WTC11 (cell line): Measurements from ENCODE around the gene SUPT3H. TPM values are rescaled to one million over a fixed set of nuclear protein-coding genes. Genes with fewer than 3 reads are reported as not detected.

Experiments used
- ATAC-seq: fragments of 200-7000 bp; cut with Tn5 transposase; 2 replicates; pipeline ENCODE4 v1.10.0; 2021; ENCODE audit warnings: mild to moderate bottlenecking, moderate library complexity
- CTCF ChIA-PET: fragments of 300-600 bp; sonication (Branson Sonifier 250); formaldehyde crosslinking; loops from one replicate; lab custom pipeline; 2021; ENCODE audit warnings: antibody characterized with exemption; lab: Charles Lee
- POLR2A ChIA-PET: fragments of 350-600 bp; sonication (Branson Sonifier 250); formaldehyde crosslinking; loops from one replicate; lab custom pipeline; 2021; ENCODE audit warnings: antibody characterized with exemption; lab: Charles Lee
- DNase-seq: peaks from one replicate; pipeline ENCODE4 v3.0.0; 2021; ENCODE audit warnings: low spot score
- H3K27ac Mint-ChIP-seq: 2 replicates; pipeline ENCODE4 v1.8.0; 2021; ENCODE audit warnings: mixed read lengths
- H3K27me3 Mint-ChIP-seq: 2 replicates; pipeline ENCODE4 v1.8.0; 2021; ENCODE audit warnings: low read depth, mild to moderate bottlenecking, moderate library complexity, mixed read lengths
- H3K36me3 Mint-ChIP-seq: 2 replicates; pipeline ENCODE4 v1.8.0; 2021; ENCODE audit warnings: mixed read lengths
- H3K4me1 Mint-ChIP-seq: 2 replicates; pipeline ENCODE4 v1.8.0; 2022; ENCODE audit warnings: mixed read lengths
- H3K4me3 Mint-ChIP-seq: 2 replicates; pipeline ENCODE4 v1.8.0; 2021; ENCODE audit warnings: mild to moderate bottlenecking, moderate library complexity, mixed read lengths
- H3K9me3 Mint-ChIP-seq: 2 replicates; pipeline ENCODE4 v1.8.0; 2021; ENCODE audit warnings: mixed read lengths
- ATF1 ChIP-seq: sonication (generic); formaldehyde crosslinking; IDR thresholded peaks from 2 replicates; pipeline ENCODE4 v1.8.1; 2023; ENCODE audit warnings: mild to moderate bottlenecking, moderate library complexity, missing genetic modification reagents
- E2F5 ChIP-seq: sonication (generic); formaldehyde crosslinking; IDR thresholded peaks from 2 replicates; pipeline ENCODE4 v1.8.1; 2022; ENCODE audit warnings: mild to moderate bottlenecking, moderate library complexity, missing genetic modification reagents
- FOXP4 ChIP-seq: sonication (generic); formaldehyde crosslinking; IDR thresholded peaks from 2 replicates; pipeline ENCODE4 v1.8.0; 2022; ENCODE audit warnings: mild to moderate bottlenecking, missing genetic modification reagents
- GABPB1 ChIP-seq: sonication (generic); formaldehyde crosslinking; IDR thresholded peaks from 2 replicates; pipeline ENCODE4 v1.8.1; 2023; ENCODE audit warnings: mild to moderate bottlenecking, missing genetic modification reagents
- RELA ChIP-seq: sonication (generic); formaldehyde crosslinking; IDR thresholded peaks from 2 replicates; pipeline ENCODE4 v1.8.1; 2022; ENCODE audit warnings: missing genetic modification reagents, mild to moderate bottlenecking, borderline replicate concordance
- TEAD1 ChIP-seq: sonication (generic); formaldehyde crosslinking; IDR thresholded peaks from 2 replicates; pipeline ENCODE4 v1.8.0; 2022; ENCODE audit warnings: mild to moderate bottlenecking, missing genetic modification reagents
- ZNF121 ChIP-seq: sonication (generic); formaldehyde crosslinking; IDR thresholded peaks from 2 replicates; pipeline ENCODE4 v1.8.0; 2023; ENCODE audit warnings: missing genetic modification reagents
- total RNA-seq: library from RNA; stranded (reverse); gene quantifications from 3 replicates; pipeline ENCODE4 v1.2.3, GENCODE V29; 2021
- TF ChIP-seq, protein P1 (sequence below): sonication (generic); formaldehyde crosslinking; IDR thresholded peaks from 2 replicates; pipeline ENCODE4 v1.8.0; 2023; ENCODE audit warnings: mild to moderate bottlenecking, missing genetic modification reagents
- TF ChIP-seq, protein P2 (sequence below): sonication (generic); formaldehyde crosslinking; IDR thresholded peaks from 2 replicates; pipeline ENCODE4 v1.8.0; 2022; ENCODE audit warnings: mild to moderate bottlenecking, missing genetic modification reagents
- TF ChIP-seq, protein P3 (sequence below): fragments of 250-450 bp; sonication (Bioruptor Pico); IDR thresholded peaks from 2 replicates; pipeline ENCODE4 v1.9.0; 2021; ENCODE audit warnings: mild to moderate bottlenecking, borderline replicate concordance
- TF ChIP-seq, protein P4 (sequence below): sonication (generic); formaldehyde crosslinking; IDR thresholded peaks from 2 replicates; pipeline ENCODE4 v1.8.0; 2023; ENCODE audit warnings: missing genetic modification reagents, mild to moderate bottlenecking, borderline replicate concordance

SUPT3H gene
- total RNA-seq, 1 experiment from 2014 or later: 15.3 TPM

DNA sequence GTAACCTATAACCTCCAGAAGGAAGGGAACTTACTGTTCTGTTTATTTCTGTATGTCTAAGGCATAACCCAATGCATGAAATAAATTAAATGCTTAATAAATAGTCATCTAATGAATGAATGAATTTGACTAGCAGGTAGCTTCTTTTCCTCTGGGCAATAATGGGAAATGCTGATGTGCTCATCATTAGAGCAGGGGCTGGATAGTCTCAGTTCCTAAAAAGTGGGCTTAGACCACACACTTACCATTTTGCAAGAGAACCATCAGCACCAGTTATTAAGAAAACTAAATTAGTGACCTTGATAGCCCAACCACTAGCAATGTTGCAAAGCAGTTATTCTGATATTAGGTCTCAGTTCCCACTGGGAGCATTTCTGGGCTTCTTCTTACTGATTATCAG lies 540.5 kb downstream of the SUPT3H start:
- Mint-ChIP-seq H3K36me3 (no peaks in the 10 kb centered on the region), H3K4me1 (peaks cover 17% of the 10 kb centered on the region), H3K9me3 (no peaks in the 10 kb centered on the region), H3K27me3 (no peaks in the 10 kb centered on the region), H3K4me3 (no peak overlapping the region), H3K27ac (no peak overlapping the region)
- DNase-seq (no peak), ATAC-seq (no peak)
- no peak for TF ChIP-seq FOXP4
- TF ChIP-seq ZNF121 (CRISPR knock-in tag): no peak
- TF ChIP-seq E2F5: no peak
- no peak for TF ChIP-seq ATF1
- TF ChIP-seq, protein P1, sequence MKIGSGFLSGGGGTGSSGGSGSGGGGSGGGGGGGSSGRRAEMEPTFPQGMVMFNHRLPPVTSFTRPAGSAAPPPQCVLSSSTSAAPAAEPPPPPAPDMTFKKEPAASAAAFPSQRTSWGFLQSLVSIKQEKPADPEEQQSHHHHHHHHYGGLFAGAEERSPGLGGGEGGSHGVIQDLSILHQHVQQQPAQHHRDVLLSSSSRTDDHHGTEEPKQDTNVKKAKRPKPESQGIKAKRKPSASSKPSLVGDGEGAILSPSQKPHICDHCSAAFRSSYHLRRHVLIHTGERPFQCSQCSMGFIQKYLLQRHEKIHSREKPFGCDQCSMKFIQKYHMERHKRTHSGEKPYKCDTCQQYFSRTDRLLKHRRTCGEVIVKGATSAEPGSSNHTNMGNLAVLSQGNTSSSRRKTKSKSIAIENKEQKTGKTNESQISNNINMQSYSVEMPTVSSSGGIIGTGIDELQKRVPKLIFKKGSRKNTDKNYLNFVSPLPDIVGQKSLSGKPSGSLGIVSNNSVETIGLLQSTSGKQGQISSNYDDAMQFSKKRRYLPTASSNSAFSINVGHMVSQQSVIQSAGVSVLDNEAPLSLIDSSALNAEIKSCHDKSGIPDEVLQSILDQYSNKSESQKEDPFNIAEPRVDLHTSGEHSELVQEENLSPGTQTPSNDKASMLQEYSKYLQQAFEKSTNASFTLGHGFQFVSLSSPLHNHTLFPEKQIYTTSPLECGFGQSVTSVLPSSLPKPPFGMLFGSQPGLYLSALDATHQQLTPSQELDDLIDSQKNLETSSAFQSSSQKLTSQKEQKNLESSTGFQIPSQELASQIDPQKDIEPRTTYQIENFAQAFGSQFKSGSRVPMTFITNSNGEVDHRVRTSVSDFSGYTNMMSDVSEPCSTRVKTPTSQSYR (CRISPR knock-in tag): no peak
- TF ChIP-seq, protein P2, sequence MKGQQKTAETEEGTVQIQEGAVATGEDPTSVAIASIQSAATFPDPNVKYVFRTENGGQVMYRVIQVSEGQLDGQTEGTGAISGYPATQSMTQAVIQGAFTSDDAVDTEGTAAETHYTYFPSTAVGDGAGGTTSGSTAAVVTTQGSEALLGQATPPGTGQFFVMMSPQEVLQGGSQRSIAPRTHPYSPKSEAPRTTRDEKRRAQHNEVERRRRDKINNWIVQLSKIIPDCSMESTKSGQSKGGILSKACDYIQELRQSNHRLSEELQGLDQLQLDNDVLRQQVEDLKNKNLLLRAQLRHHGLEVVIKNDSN (CRISPR knock-in tag): no peak
- TF ChIP-seq GABPB1 (CRISPR knock-in tag): no peak
- TF ChIP-seq TEAD1: no peak
- TF ChIP-seq, protein P3, sequence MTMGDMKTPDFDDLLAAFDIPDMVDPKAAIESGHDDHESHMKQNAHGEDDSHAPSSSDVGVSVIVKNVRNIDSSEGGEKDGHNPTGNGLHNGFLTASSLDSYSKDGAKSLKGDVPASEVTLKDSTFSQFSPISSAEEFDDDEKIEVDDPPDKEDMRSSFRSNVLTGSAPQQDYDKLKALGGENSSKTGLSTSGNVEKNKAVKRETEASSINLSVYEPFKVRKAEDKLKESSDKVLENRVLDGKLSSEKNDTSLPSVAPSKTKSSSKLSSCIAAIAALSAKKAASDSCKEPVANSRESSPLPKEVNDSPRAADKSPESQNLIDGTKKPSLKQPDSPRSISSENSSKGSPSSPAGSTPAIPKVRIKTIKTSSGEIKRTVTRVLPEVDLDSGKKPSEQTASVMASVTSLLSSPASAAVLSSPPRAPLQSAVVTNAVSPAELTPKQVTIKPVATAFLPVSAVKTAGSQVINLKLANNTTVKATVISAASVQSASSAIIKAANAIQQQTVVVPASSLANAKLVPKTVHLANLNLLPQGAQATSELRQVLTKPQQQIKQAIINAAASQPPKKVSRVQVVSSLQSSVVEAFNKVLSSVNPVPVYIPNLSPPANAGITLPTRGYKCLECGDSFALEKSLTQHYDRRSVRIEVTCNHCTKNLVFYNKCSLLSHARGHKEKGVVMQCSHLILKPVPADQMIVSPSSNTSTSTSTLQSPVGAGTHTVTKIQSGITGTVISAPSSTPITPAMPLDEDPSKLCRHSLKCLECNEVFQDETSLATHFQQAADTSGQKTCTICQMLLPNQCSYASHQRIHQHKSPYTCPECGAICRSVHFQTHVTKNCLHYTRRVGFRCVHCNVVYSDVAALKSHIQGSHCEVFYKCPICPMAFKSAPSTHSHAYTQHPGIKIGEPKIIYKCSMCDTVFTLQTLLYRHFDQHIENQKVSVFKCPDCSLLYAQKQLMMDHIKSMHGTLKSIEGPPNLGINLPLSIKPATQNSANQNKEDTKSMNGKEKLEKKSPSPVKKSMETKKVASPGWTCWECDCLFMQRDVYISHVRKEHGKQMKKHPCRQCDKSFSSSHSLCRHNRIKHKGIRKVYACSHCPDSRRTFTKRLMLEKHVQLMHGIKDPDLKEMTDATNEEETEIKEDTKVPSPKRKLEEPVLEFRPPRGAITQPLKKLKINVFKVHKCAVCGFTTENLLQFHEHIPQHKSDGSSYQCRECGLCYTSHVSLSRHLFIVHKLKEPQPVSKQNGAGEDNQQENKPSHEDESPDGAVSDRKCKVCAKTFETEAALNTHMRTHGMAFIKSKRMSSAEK: no peak
- TF ChIP-seq, protein P4, sequence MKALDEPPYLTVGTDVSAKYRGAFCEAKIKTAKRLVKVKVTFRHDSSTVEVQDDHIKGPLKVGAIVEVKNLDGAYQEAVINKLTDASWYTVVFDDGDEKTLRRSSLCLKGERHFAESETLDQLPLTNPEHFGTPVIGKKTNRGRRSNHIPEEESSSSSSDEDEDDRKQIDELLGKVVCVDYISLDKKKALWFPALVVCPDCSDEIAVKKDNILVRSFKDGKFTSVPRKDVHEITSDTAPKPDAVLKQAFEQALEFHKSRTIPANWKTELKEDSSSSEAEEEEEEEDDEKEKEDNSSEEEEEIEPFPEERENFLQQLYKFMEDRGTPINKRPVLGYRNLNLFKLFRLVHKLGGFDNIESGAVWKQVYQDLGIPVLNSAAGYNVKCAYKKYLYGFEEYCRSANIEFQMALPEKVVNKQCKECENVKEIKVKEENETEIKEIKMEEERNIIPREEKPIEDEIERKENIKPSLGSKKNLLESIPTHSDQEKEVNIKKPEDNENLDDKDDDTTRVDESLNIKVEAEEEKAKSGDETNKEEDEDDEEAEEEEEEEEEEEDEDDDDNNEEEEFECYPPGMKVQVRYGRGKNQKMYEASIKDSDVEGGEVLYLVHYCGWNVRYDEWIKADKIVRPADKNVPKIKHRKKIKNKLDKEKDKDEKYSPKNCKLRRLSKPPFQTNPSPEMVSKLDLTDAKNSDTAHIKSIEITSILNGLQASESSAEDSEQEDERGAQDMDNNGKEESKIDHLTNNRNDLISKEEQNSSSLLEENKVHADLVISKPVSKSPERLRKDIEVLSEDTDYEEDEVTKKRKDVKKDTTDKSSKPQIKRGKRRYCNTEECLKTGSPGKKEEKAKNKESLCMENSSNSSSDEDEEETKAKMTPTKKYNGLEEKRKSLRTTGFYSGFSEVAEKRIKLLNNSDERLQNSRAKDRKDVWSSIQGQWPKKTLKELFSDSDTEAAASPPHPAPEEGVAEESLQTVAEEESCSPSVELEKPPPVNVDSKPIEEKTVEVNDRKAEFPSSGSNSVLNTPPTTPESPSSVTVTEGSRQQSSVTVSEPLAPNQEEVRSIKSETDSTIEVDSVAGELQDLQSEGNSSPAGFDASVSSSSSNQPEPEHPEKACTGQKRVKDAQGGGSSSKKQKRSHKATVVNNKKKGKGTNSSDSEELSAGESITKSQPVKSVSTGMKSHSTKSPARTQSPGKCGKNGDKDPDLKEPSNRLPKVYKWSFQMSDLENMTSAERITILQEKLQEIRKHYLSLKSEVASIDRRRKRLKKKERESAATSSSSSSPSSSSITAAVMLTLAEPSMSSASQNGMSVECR: no peak
- TF ChIP-seq RELA (CRISPR knock-in tag): no peak
- ChIA-PET POLR2A (no interaction called here), CTCF (no interaction called here)
